CD4-positive, CD25-positive, alpha-beta regulatory T cell (primary cell): ENCODE results near the gene AGBL3. TPM values are rescaled to one million over a fixed set of nuclear protein-coding genes. Genes with fewer than 3 reads are reported as not detected.

Experiments
- ATAC-seq, 2 donors: fragments of 150-1000 bp; cut with Tn5 transposase; one replicate each; pipeline ENCODE4 v1.10.0; 2021; ENCODE audit warnings: low read depth in 2 of 2, moderate number of reproducible peaks in 2 of 2, moderate library complexity in 1 of 2
- DNase-seq, 3 donors: peaks; one replicate each; pipeline versions ENCODE4 v3.0.0 to v3.0.0-alpha.2; 2012 to 2022; ENCODE audit warnings: mixed read lengths in 1 of 3
- H3K27ac ChIP-seq: one replicate; pipeline ENCODE4 v1.7.0; 2013; ENCODE audit warnings: mild to moderate bottlenecking, low read length; ENCODE audit not compliant: insufficient read depth, poor library complexity, severe bottlenecking
- H3K27me3 ChIP-seq: one replicate; pipeline ENCODE4 v1.7.0; 2013; ENCODE audit warnings: low read length; ENCODE audit not compliant: control insufficient read depth, insufficient read depth
- H3K36me3 ChIP-seq: one replicate; pipeline ENCODE4 v1.7.0; 2013; ENCODE audit warnings: mild to moderate bottlenecking, low read length, moderate library complexity; ENCODE audit not compliant: control insufficient read depth, insufficient read depth
- H3K4me1 ChIP-seq: 2 replicates; pipeline ENCODE4 v1.7.0; 2013; ENCODE audit warnings: mild to moderate bottlenecking, low read length; ENCODE audit not compliant: insufficient read depth, control insufficient read depth, poor library complexity, severe bottlenecking
- H3K4me3 ChIP-seq: one replicate; pipeline ENCODE4 v1.7.0; 2013; ENCODE audit warnings: low read depth, mild to moderate bottlenecking, low read length, moderate library complexity
- H3K9me3 ChIP-seq, 2 experiments: 1 replicate in 1 of 2; 2 replicates in 1 of 2; pipeline ENCODE4 v1.7.0; 2013; ENCODE audit warnings: low read length in 2 of 2, mild to moderate bottlenecking in 1 of 2, moderate library complexity in 1 of 2; ENCODE audit not compliant: control insufficient read depth in 2 of 2
- H3K27ac Mint-ChIP-seq, 3 donors: one replicate each; pipeline ENCODE4 v1.8.0; 2020 to 2022; ENCODE audit warnings: mild to moderate bottlenecking in 3 of 3, mixed read lengths in 3 of 3, moderate library complexity in 2 of 3
- H3K27me3 Mint-ChIP-seq: one replicate; pipeline ENCODE4 v1.8.0; 2022; ENCODE audit warnings: mild to moderate bottlenecking, mixed read lengths
- H3K36me3 Mint-ChIP-seq: one replicate; pipeline ENCODE4 v1.8.0; 2020; ENCODE audit warnings: mixed read lengths
- H3K4me1 Mint-ChIP-seq, 4 donors: one replicate each; pipeline ENCODE4 v1.8.0; 2020 to 2022; ENCODE audit warnings: mixed read lengths in 4 of 4, mild to moderate bottlenecking in 1 of 4
- H3K4me3 Mint-ChIP-seq, 4 donors: one replicate each; pipeline ENCODE4 v1.8.0; 2020 to 2022; ENCODE audit warnings: mild to moderate bottlenecking in 4 of 4, mixed read lengths in 4 of 4, moderate library complexity in 3 of 4
- H3K9me3 Mint-ChIP-seq, 7 donors: one replicate each; pipeline ENCODE4 v1.8.0; 2020 to 2022; ENCODE audit warnings: mixed read lengths in 7 of 7, mild to moderate bottlenecking in 3 of 7, moderate library complexity in 2 of 7
- polyA plus RNA-seq, 4 donors: library from polyadenylated mRNA; unstranded; fragments of 300-500 nt; fragmentation: Illumina TruSeq; gene quantifications; one replicate each; pipeline ENCODE4 v1.2.3, GENCODE V29; 2021
- total RNA-seq: library from RNA; stranded (reverse); gene quantifications from one replicate; pipeline ENCODE4 v1.2.3, GENCODE V29; 2022

AGBL3 gene
- total RNA-seq (1.0 TPM), polyA plus RNA-seq (under 1 TPM in 3 of 4 donors, not detected in 1; 0.37 to 0.81 (median 0.79) TPM)

GRCh38 chr7:134986363-134987251 lies at the start of gene AGBL3:
AGBL3 (plus strand) TSS chr7:134986508; CDS start chr7:134987934, 1,426 bp downstream.
- Histone ChIP-seq H3K9me3 (no peaks in the 10 kb centered on the region), H3K27ac (peak within 1 kb of the TSS; percentile 90), H3K4me1 (peaks cover 17% of the 10 kb centered on the region), H3K36me3 (no peaks in the 10 kb centered on the region), H3K27me3 (no peaks in the 10 kb centered on the region), H3K4me3 (peak within 1 kb of the TSS; percentile 96)
- peak; percentile 78 to 92 (median 91) for DNase-seq
- peak within 1 kb of the TSS; percentile 95 to 98 (median 98) for H3K4me3 Mint-ChIP-seq
- H3K36me3 Mint-ChIP-seq, result peaks cover 12% of the 10 kb centered on the region
- peaks cover 26 to 47% (median 31%) of the 10 kb centered on the region in 4 donors for H3K4me1 Mint-ChIP-seq
- H3K9me3 Mint-ChIP-seq, result peaks cover 0 to 2% (median 0%) of the 10 kb centered on the region in 7 donors
- no peaks in the 10 kb centered on the region for H3K27me3 Mint-ChIP-seq
- H3K27ac Mint-ChIP-seq, result peak within 1 kb of the TSS; percentile 99
- peak; percentile 91 to 93 for ATAC-seq

- peaks cover 0 to 1% (median 0%) of the 10 kb centered on the region in 7 donors for H3K9me3 Mint-ChIP-seq
- H3K4me3 Mint-ChIP-seq, result no peak overlapping the region
- DNase-seq, result no peak
- H3K4me1 Mint-ChIP-seq, result peaks cover 0 to 8% (median 3%) of the 10 kb centered on the region in 4 donors
- H3K4me1 ChIP-seq, result no peaks in the 10 kb centered on the region
- peaks cover 1% of the 10 kb centered on the region for H3K27me3 ChIP-seq
- no peak overlapping the region for H3K27ac ChIP-seq
- no peaks in the 10 kb centered on the region for H3K36me3 Mint-ChIP-seq
- H3K4me3 ChIP-seq, result no peak overlapping the region
- no peaks in the 10 kb centered on the region for H3K9me3 ChIP-seq
- no peak overlapping the region for H3K27ac Mint-ChIP-seq
- H3K36me3 ChIP-seq, result no peaks in the 10 kb centered on the region
- peaks cover 10% of the 10 kb centered on the region for H3K27me3 Mint-ChIP-seq
- no peak for ATAC-seq
These were observed 49.3 kb upstream of the AGBL3 start for GRCh38 chr7:134936893-134937510.

- ATAC-seq, result no peak
- no peak for DNase-seq
- no peaks in the 10 kb centered on the region for H3K4me1 ChIP-seq
- Mint-ChIP-seq H3K4me3 (no peak overlapping the region), H3K9me3 (peaks cover 0 to 1% (median 0%) of the 10 kb centered on the region in 7 donors), H3K27ac (no peak overlapping the region), H3K27me3 (peaks cover 10% of the 10 kb centered on the region), H3K4me1 (peaks cover 0 to 4% (median 1%) of the 10 kb centered on the region in 4 donors), H3K36me3 (no peaks in the 10 kb centered on the region)
- H3K36me3 ChIP-seq, result no peaks in the 10 kb centered on the region
- H3K27ac ChIP-seq, result no peak overlapping the region
- peaks cover 4% of the 10 kb centered on the region for H3K27me3 ChIP-seq
- no peak overlapping the region for H3K4me3 ChIP-seq
- no peaks in the 10 kb centered on the region for H3K9me3 ChIP-seq
These were observed 48.2 kb upstream of the AGBL3 start for GRCh38 chr7:134938141-134938540.

GRCh38 chr7:134939136-134939535 lies 47.2 kb upstream of the AGBL3 start:
- H3K4me3 Mint-ChIP-seq, result no peak overlapping the region
- Histone ChIP-seq H3K4me3 (no peak overlapping the region), H3K27ac (no peak overlapping the region), H3K4me1 (no peaks in the 10 kb centered on the region), H3K9me3 (no peaks in the 10 kb centered on the region), H3K27me3 (peaks cover 4% of the 10 kb centered on the region), H3K36me3 (no peaks in the 10 kb centered on the region)
- no peaks in the 10 kb centered on the region for H3K9me3 Mint-ChIP-seq
- ATAC-seq (no peak), DNase-seq (no peak)
- no peaks in the 10 kb centered on the region for H3K4me1 Mint-ChIP-seq
- no peaks in the 10 kb centered on the region for H3K36me3 Mint-ChIP-seq
- H3K27me3 Mint-ChIP-seq, result peaks cover 10% of the 10 kb centered on the region
- no peak overlapping the region for H3K27ac Mint-ChIP-seq

GRCh38 chr7:134940729-134941128 lies 45.6 kb upstream of the AGBL3 start:
- Mint-ChIP-seq H3K4me3 (no peak overlapping the region), H3K4me1 (peaks cover 0 to under 1% (median 0%) of the 10 kb centered on the region in 4 donors), H3K36me3 (no peaks in the 10 kb centered on the region), H3K27me3 (peaks cover 10% of the 10 kb centered on the region), H3K9me3 (no peaks in the 10 kb centered on the region), H3K27ac (no peak overlapping the region)
- Histone ChIP-seq H3K27me3 (peaks cover 4% of the 10 kb centered on the region), H3K27ac (no peak overlapping the region), H3K4me1 (no peaks in the 10 kb centered on the region), H3K4me3 (no peak overlapping the region), H3K9me3 (no peaks in the 10 kb centered on the region), H3K36me3 (no peaks in the 10 kb centered on the region)
- ATAC-seq, result no peak
- no peak for DNase-seq

GRCh38 chr7:134941185-134941900 lies 45.0 kb upstream of the AGBL3 start:
- Histone ChIP-seq H3K27ac (no peak overlapping the region), H3K4me1 (no peaks in the 10 kb centered on the region), H3K36me3 (no peaks in the 10 kb centered on the region), H3K9me3 (no peaks in the 10 kb centered on the region), H3K4me3 (no peak overlapping the region), H3K27me3 (peaks cover 4% of the 10 kb centered on the region)
- Mint-ChIP-seq H3K4me3 (no peak overlapping the region), H3K36me3 (no peaks in the 10 kb centered on the region), H3K27ac (no peak overlapping the region), H3K27me3 (peaks cover 10% of the 10 kb centered on the region), H3K9me3 (no peaks in the 10 kb centered on the region), H3K4me1 (peaks cover 0 to 5% (median 0%) of the 10 kb centered on the region in 4 donors)
- no peak for ATAC-seq
- DNase-seq, result no peak

- Histone ChIP-seq H3K4me3 (no peak overlapping the region), H3K4me1 (no peaks in the 10 kb centered on the region), H3K27ac (no peak overlapping the region), H3K27me3 (peaks cover 4% of the 10 kb centered on the region), H3K36me3 (no peaks in the 10 kb centered on the region), H3K9me3 (no peaks in the 10 kb centered on the region)
- DNase-seq (no peak), ATAC-seq (no peak)
- H3K9me3 Mint-ChIP-seq, result peaks cover 0 to 1% (median 0%) of the 10 kb centered on the region in 7 donors
- H3K27me3 Mint-ChIP-seq, result peaks cover 10% of the 10 kb centered on the region
- H3K4me1 Mint-ChIP-seq, result peaks cover 0 to 10% (median 0%) of the 10 kb centered on the region in 4 donors
- no peak overlapping the region for H3K27ac Mint-ChIP-seq
- no peak overlapping the region for H3K4me3 Mint-ChIP-seq
- H3K36me3 Mint-ChIP-seq, result no peaks in the 10 kb centered on the region
These were observed 44.4 kb upstream of the AGBL3 start for GRCh38 chr7:134941952-134942351.
